PC-9 (cell line): ENCODE results near the gene CCDC33. TPM values are rescaled to one million over a fixed set of nuclear protein-coding genes. Genes with fewer than 3 reads are reported as not detected.
A peak's percentile ranks its signal among the peaks of the same experiment; 100 is the strongest.

ENCODE experiments used
- BruUV-seq: library from RNA; stranded (reverse); fragments of 400-500 nt; replicated peaks from 2 replicates; lab custom pipeline; 2021; lab: Mats Ljungman, UMichigan
- CTCF ChIA-PET: fragments of 300-600 bp; sonication (Branson Sonifier 250); formaldehyde crosslinking; loops from one replicate; lab custom pipeline; 2022; ENCODE audit warnings: antibody characterized with exemption; lab: Charles Lee
- POLR2A ChIA-PET: fragments of 300-600 bp; sonication (Branson Sonifier 250); formaldehyde crosslinking; loops from one replicate; lab custom pipeline; 2022; ENCODE audit warnings: antibody characterized with exemption; ENCODE audit not compliant: unreplicated experiment; lab: Charles Lee
- DNase-seq, 2 experiments: peaks; one replicate each; pipeline versions ENCODE4 v3.0.0 to v3.0.0-alpha.2; 2015 to 2022; ENCODE audit warnings: mixed read lengths in 1 of 2
- H2AFZ ChIP-seq: fragments of 200-600 bp; sonication (generic); 2 replicates; pipeline ENCODE4 v1.8.1; 2017; ENCODE audit warnings: antibody characterized with exemption
- H3F3A ChIP-seq: fragments of 200-600 bp; sonication (generic); 2 replicates; pipeline ENCODE4 v1.8.1; 2017; ENCODE audit warnings: antibody characterized with exemption, mild to moderate bottlenecking, low read depth; ENCODE audit not compliant: insufficient read depth
- H3K27ac ChIP-seq: fragments of 200-600 bp; sonication (generic); 2 replicates; pipeline ENCODE4 v1.6.1; 2016; ENCODE audit warnings: mixed run types
- H3K27me3 ChIP-seq: fragments of 200-600 bp; sonication (generic); 2 replicates; pipeline ENCODE4 v1.6.1; 2016; ENCODE audit warnings: low read depth, mixed run types; ENCODE audit not compliant: insufficient read depth
- H3K36me3 ChIP-seq: fragments of 200-600 bp; sonication (generic); 2 replicates; pipeline ENCODE4 v1.6.1; 2016; ENCODE audit warnings: low read depth, mixed run types
- H3K4me1 ChIP-seq: fragments of 200-600 bp; sonication (generic); replicated peaks from 2 replicates; pipeline ENCODE4 v1.6.1; 2016; ENCODE audit warnings: mixed run types; ENCODE audit not compliant: insufficient read depth
- H3K4me2 ChIP-seq: fragments of 200-600 bp; sonication (generic); 2 replicates; pipeline ENCODE4 v1.6.1; 2017; ENCODE audit warnings: mixed run types
- H3K4me3 ChIP-seq: fragments of 200-600 bp; sonication (generic); 2 replicates; pipeline ENCODE4 v1.6.1; 2016; ENCODE audit warnings: mixed run types
- H3K79me2 ChIP-seq: fragments of 200-600 bp; sonication (generic); 2 replicates; pipeline ENCODE4 v1.6.1; 2017; ENCODE audit warnings: low read depth, mixed run types
- H3K9me2 ChIP-seq: fragments of 200-600 bp; sonication (generic); 2 replicates; pipeline ENCODE4 v1.8.1; 2017; ENCODE audit warnings: mild to moderate bottlenecking; ENCODE audit not compliant: insufficient read depth
- H3K9me3 ChIP-seq: fragments of 200-600 bp; sonication (generic); 2 replicates; pipeline ENCODE4 v1.8.1; 2016; ENCODE audit warnings: low read depth; ENCODE audit not compliant: insufficient read depth
- H4K20me1 ChIP-seq: fragments of 200-600 bp; sonication (generic); 2 replicates; pipeline ENCODE4 v1.8.1; 2017; ENCODE audit not compliant: insufficient read depth
- CTCF ChIP-seq: fragments of 200-600 bp; sonication (generic); conservative IDR thresholded peaks from 2 replicates; pipeline ENCODE4 v1.6.1; 2017; ENCODE audit warnings: mixed run types, antibody characterized with exemption, mild to moderate bottlenecking, moderate library complexity
- EZH2 ChIP-seq: fragments of 200-600 bp; sonication (generic); IDR thresholded peaks from 2 replicates; pipeline ENCODE4 v1.8.0; 2017; ENCODE audit warnings: antibody characterized with exemption, low read depth
- intact Hi-C: fragments of 100-400 bp; cut with micrococcal nuclease; formaldehyde crosslinking; loops from one replicate; pipeline ENCODE4 v1.10.0; 2022; ENCODE audit not compliant: unreplicated experiment
- total RNA-seq: library from RNA; stranded (reverse); gene quantifications from 2 replicates; pipeline ENCODE4 v1.2.3, GENCODE V29; 2021

Gene CCDC33
- total RNA-seq, 1 experiment from 2014 or later: 7.5 TPM

DNA sequence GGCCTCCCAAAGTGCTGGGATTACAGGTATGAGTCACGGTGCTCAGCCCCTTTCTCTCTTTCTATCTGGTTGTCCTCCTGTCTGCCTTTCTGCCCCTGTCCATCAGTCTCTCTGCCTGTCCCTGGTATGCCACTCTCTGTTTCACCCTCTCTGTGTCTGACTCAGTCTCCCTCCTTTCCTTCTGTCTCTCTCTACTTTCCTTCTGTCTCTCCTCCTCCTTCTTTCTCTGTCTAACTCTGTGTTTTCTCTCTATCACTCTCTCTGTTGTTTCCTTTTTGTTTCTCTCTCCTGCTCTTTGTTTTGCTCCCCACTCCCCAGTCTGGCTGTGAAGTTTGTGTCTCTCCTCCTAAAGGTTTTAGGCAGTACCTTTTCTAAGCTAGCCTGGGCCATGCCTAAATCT, 24.5 kb upstream of the CCDC33 start:
- no peak for DNase-seq
- Histone ChIP-seq H3K9me2 (no peaks in the 10 kb centered on the region), H3K4me1 (peaks cover 72% of the 10 kb centered on the region), H3K79me2 (no peaks in the 10 kb centered on the region), H3K4me3 (no peak overlapping the region), H2AFZ (no peak overlapping the region), H3K27me3 (no peaks in the 10 kb centered on the region), H3K36me3 (no peaks in the 10 kb centered on the region), H3F3A (peaks cover 40% of the 10 kb centered on the region), H3K9me3 (no peaks in the 10 kb centered on the region), H3K4me2 (no peak overlapping the region), H4K20me1 (no peaks in the 10 kb centered on the region), H3K27ac (no peak overlapping the region)
- no TSS peak for BruUV-seq
- ChIA-PET CTCF (no interaction called here), POLR2A (no interaction called here)
- intact Hi-C loops: no loop called here
- no peak for TF ChIP-seq EZH2
- no peak for TF ChIP-seq CTCF

- no peak for DNase-seq
- Histone ChIP-seq H3F3A (peaks cover 36% of the 10 kb centered on the region), H3K27ac (no peak overlapping the region), H3K4me2 (no peak overlapping the region), H3K79me2 (no peaks in the 10 kb centered on the region), H3K4me1 (peaks cover 72% of the 10 kb centered on the region), H3K9me2 (no peaks in the 10 kb centered on the region), H4K20me1 (no peaks in the 10 kb centered on the region), H3K4me3 (no peak overlapping the region), H3K27me3 (no peaks in the 10 kb centered on the region), H3K9me3 (no peaks in the 10 kb centered on the region), H2AFZ (no peak overlapping the region), H3K36me3 (no peaks in the 10 kb centered on the region)
- no TSS peak for BruUV-seq
- CTCF ChIA-PET: no interaction called here
- POLR2A ChIA-PET: no interaction called here
- TF ChIP-seq CTCF (no peak), EZH2 (no peak)
- intact Hi-C loops: no loop called here
These were observed 23.6 kb upstream of the CCDC33 start for GRCh38 chr15:74212494-74212893.

DNA sequence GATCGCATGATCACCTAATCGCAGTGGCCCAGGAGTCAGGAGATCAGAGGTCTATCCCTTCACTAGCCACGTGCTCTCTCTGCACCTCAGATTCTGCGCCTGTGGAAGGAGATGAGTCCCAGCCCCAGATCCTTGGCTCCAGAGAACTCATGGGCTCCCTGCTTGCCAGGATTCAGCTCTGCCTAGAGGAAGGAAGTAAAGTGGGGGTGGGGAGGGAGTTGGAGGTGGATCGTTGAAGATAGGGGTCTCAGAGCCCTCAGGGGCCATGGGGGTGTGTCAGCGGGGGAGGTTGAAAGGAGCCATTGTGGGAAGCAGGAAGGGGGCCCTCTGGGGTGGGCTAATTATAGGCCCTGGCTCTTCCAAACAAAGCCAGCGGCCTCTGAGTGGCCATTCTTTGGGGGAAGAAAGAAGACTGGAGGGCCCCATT, 22.3 kb upstream of the CCDC33 start:
- Histone ChIP-seq H2AFZ (no peak overlapping the region), H3K9me2 (no peaks in the 10 kb centered on the region), H3K27me3 (no peaks in the 10 kb centered on the region), H3K79me2 (no peaks in the 10 kb centered on the region), H3K9me3 (no peaks in the 10 kb centered on the region), H4K20me1 (no peaks in the 10 kb centered on the region), H3F3A (peaks cover 33% of the 10 kb centered on the region), H3K27ac (peak overlapping the region; percentile 88), H3K36me3 (no peaks in the 10 kb centered on the region), H3K4me1 (peaks cover 69% of the 10 kb centered on the region), H3K4me2 (peak overlapping the region; percentile 73; the same call in 1 of the 2 replicates), H3K4me3 (no peak overlapping the region)
- BruUV-seq: no TSS peak
- ChIA-PET CTCF (no interaction called here), POLR2A (no interaction called here)
- intact Hi-C loops: loop anchor here (2.0 kb wide), 2 partner anchors 13 to 27 kb away; no protein-coding TSS in a partner anchor
- TF ChIP-seq CTCF (no peak), EZH2 (no peak)
- DNase-seq: no peak
